Measurements from ENCODE around the gene CBR3.
"Not testable (repeated sequence)": the region's sequence is repeated elsewhere in the genome, so short reads cannot be mapped to it uniquely, and the experiment has no call there.

CBR3 gene

DNA sequence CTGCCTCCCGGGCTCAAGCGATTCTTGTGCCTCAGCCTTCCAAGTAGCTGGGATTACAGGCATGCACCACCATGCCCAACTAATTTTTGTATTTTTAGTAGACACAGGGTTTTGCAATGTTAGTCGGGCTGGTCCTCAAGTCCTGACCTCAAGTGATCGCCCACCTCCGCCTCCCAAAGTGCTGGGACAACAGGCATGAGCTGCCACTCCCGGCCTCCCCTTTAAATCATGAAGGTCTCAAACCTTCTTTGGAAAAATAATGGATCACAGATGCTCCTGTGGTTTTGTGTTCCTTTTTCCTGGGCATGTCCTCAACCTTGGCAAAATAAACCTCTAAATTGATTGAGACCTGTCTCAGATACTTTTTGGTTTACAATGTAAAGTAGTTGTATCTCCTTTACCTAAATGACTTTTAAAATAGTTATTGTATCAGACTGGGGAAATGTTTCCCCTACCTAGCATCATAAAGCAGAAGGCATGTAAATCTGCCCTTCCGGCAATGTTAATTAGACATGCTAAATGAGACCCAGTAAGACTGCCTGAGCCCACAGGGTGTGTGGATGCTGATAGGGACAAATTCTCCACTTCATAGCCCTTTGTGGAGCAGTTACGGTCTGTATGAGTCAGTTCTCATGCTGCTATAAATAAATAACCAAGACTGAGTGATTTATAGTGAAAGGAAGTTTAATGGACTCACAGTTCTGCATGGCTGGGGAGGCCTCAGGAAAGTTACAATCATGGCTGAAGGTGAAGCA is 37.3 kb upstream of the CBR3 start:
- ChIA-PET CTCF (interaction anchor here (1.0 to 2.3 kb wide), 2 partner anchors 11 to 21 kb away, joined by 4 to 7 read pairs; no protein-coding TSS in a partner anchor), POLR2A (interaction anchor here (0.6 kb wide), 1 partner anchor 27 kb away, joined by 3 read pairs; no protein-coding TSS in a partner anchor)
- no peaks in the 10 kb centered on the region for H3K27me3 ChIP-seq (replicated peaks in 2 of 5; ENCODE audit: control insufficient read depth in 4 of 5, insufficient read depth in 5 of 5, low read length in 4 of 5)
- no peaks in the 10 kb centered on the region for H3K36me3 ChIP-seq (ENCODE audit: control insufficient read depth in 4 of 4, insufficient read depth in 4 of 4, low read length in 3 of 4)
- no peak overlapping the region for H3K4me3 ChIP-seq (ENCODE audit: control insufficient read depth in 1 of 7, extremely low read depth in 1 of 7, insufficient read depth in 4 of 7, low read depth in 2 of 7, low read length in 6 of 7)
- 72% methylated on average over 7 of the region's 8 CpGs for WGBS (ENCODE audit: insufficient coverage)
- peak; percentile 75 to 97 (median 96) for DNase-seq
- H3K4me1 ChIP-seq (ENCODE audit: control extremely low read depth in 1 of 4, control insufficient read depth in 4 of 4, insufficient read depth in 4 of 4, low read length in 3 of 4) = peaks cover 0 to 20% (median 11%) of the 10 kb centered on the region in 4 experiments
- H3K27ac ChIP-seq (ENCODE audit: insufficient read depth in 1 of 2, low read depth in 1 of 2, low read length in 2 of 2, poor library complexity in 1 of 2, severe bottlenecking in 2 of 2) = no peak overlapping the region
- peaks cover 0 to 24% (median 12%) of the 10 kb centered on the region in 5 experiments for H3K9me3 ChIP-seq (ENCODE audit: control extremely low read depth in 1 of 5, control insufficient read depth in 4 of 5, insufficient read depth in 2 of 5, low read depth in 1 of 5, low read length in 4 of 5)

DNA sequence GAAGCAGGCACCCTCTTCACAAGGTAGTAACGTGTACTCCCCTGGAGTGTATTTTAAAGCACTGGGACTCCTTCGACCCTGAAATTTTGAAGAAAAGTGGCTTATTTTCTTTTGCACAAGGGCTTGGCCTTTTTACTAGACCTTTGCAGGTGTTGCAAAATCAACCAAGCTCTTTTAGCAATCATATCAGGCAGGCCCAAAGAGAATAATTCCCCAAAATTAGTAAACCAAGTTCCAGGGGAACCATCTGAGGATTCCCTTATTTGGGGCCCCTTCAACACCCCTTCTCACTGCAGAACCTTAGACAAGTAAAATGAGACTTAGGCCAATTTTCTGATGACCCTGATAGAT is 36.7 kb upstream of the CBR3 start:
- WGBS (ENCODE audit: insufficient coverage) = 8% methylated on average over 2 of the region's 2 CpGs
- DNase-seq = no peak
- no peaks in the 10 kb centered on the region for H3K36me3 ChIP-seq (ENCODE audit: control insufficient read depth in 4 of 4, insufficient read depth in 4 of 4, low read length in 3 of 4)
- H3K9me3 ChIP-seq (ENCODE audit: control extremely low read depth in 1 of 5, control insufficient read depth in 4 of 5, insufficient read depth in 2 of 5, low read depth in 1 of 5, low read length in 4 of 5) = peaks cover 1 to 19% (median 7%) of the 10 kb centered on the region in 5 experiments
- ChIA-PET POLR2A (interaction anchor here (0.6 kb wide), 1 partner anchor 28 kb away, joined by 3 read pairs; no protein-coding TSS in a partner anchor), CTCF (no interaction called here)
- peaks cover 0 to 20% (median 11%) of the 10 kb centered on the region in 4 experiments for H3K4me1 ChIP-seq (ENCODE audit: control extremely low read depth in 1 of 4, control insufficient read depth in 4 of 4, insufficient read depth in 4 of 4, low read length in 3 of 4)
- no peaks in the 10 kb centered on the region for H3K27me3 ChIP-seq (replicated peaks in 2 of 5; ENCODE audit: control insufficient read depth in 4 of 5, insufficient read depth in 5 of 5, low read length in 4 of 5)
- no peak overlapping the region for H3K27ac ChIP-seq (ENCODE audit: insufficient read depth in 1 of 2, low read depth in 1 of 2, low read length in 2 of 2, poor library complexity in 1 of 2, severe bottlenecking in 2 of 2)
- peak overlapping the region in 1 of 7 experiments; percentile 36 for H3K4me3 ChIP-seq (ENCODE audit: control insufficient read depth in 1 of 7, extremely low read depth in 1 of 7, insufficient read depth in 4 of 7, low read depth in 2 of 7, low read length in 6 of 7)

DNA sequence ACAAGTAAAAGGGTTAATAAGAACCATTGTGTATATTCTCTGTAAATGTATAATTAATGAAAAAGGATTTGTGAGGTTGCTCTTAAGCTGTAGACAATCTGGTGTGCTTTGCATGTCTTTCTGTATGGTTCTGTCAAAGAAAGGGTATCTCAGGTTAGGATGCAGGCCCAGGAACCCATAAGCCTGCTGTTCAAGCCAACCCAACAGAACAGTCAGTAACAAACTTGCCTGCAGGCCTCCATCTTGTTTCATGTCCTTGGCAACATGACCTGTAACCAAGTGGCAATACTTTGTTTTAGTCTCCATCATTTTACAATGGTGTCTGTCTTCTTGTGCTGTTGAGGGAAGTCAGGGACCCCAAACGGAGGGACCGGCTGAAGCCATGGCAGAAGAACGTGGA is 35.9 kb upstream of the CBR3 start:
- 78% methylated on average over 3 of the region's 3 CpGs for WGBS (ENCODE audit: insufficient coverage)
- CTCF ChIA-PET = interaction anchor here (0.8 kb wide), 1 partner anchor 13 kb away, joined by 3 read pairs; no protein-coding TSS in a partner anchor
- Histone ChIP-seq H3K36me3 (ENCODE audit: control insufficient read depth in 4 of 4, insufficient read depth in 4 of 4, low read length in 3 of 4) (no peaks in the 10 kb centered on the region), H3K4me3 (ENCODE audit: control insufficient read depth in 1 of 7, extremely low read depth in 1 of 7, insufficient read depth in 4 of 7, low read depth in 2 of 7, low read length in 6 of 7) (no peak overlapping the region), H3K4me1 (ENCODE audit: control extremely low read depth in 1 of 4, control insufficient read depth in 4 of 4, insufficient read depth in 4 of 4, low read length in 3 of 4) (peaks cover 0 to 20% (median 11%) of the 10 kb centered on the region in 4 experiments), H3K27ac (ENCODE audit: insufficient read depth in 1 of 2, low read depth in 1 of 2, low read length in 2 of 2, poor library complexity in 1 of 2, severe bottlenecking in 2 of 2) (no peak overlapping the region), H3K27me3 (replicated peaks in 2 of 5; ENCODE audit: control insufficient read depth in 4 of 5, insufficient read depth in 5 of 5, low read length in 4 of 5) (no peaks in the 10 kb centered on the region), H3K9me3 (ENCODE audit: control extremely low read depth in 1 of 5, control insufficient read depth in 4 of 5, insufficient read depth in 2 of 5, low read depth in 1 of 5, low read length in 4 of 5) (peaks cover 0 to 10% (median 1%) of the 10 kb centered on the region in 5 experiments)
- POLR2A ChIA-PET = no interaction called here
- no peak for DNase-seq

DNA sequence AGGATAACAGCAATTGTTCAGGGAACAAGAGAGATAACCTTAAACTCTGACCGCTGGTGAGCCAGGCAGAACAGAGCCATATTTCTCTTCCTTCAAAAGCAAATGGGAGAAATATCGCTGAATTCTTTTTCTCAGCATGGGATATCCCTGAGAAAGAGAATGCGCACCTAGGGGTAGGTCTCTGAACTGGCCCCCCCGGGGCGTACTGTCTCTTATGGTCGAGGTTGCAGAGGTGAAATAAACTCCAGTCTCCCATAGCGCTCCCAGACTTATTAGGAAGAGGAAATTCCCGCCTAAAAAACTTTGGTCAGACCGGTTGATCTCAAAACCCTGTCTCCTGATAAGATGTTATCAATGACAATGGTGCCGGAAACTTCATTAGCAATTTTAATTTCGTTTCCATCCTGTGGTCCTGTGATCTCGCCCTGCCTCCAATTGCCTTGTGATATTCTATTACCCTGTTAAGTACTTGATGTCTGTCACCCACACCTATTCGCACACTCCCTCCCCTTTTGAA is 35.1 kb upstream of the CBR3 start:
- peaks cover 0 to 24% (median 13%) of the 10 kb centered on the region in 4 experiments for H3K4me1 ChIP-seq (ENCODE audit: control extremely low read depth in 1 of 4, control insufficient read depth in 4 of 4, insufficient read depth in 4 of 4, low read length in 3 of 4)
- H3K27ac ChIP-seq (ENCODE audit: insufficient read depth in 1 of 2, low read depth in 1 of 2, low read length in 2 of 2, poor library complexity in 1 of 2, severe bottlenecking in 2 of 2); H3K4me3 ChIP-seq (ENCODE audit: control insufficient read depth in 1 of 7, extremely low read depth in 1 of 7, insufficient read depth in 4 of 7, low read depth in 2 of 7, low read length in 6 of 7); H3K27me3 ChIP-seq (replicated peaks in 2 of 5; ENCODE audit: control insufficient read depth in 4 of 5, insufficient read depth in 5 of 5, low read length in 4 of 5); H3K36me3 ChIP-seq (ENCODE audit: control insufficient read depth in 4 of 4, insufficient read depth in 4 of 4, low read length in 3 of 4); DNase-seq; POLR2A ChIA-PET; H3K9me3 ChIP-seq (ENCODE audit: control extremely low read depth in 1 of 5, control insufficient read depth in 4 of 5, insufficient read depth in 2 of 5, low read depth in 1 of 5, low read length in 4 of 5): not testable (repeated sequence)
- 90% methylated on average over 8 of the region's 13 CpGs for WGBS (ENCODE audit: insufficient coverage)
- CTCF ChIA-PET = interaction anchor here (1.5 to 1.6 kb wide), 2 partner anchors 15 to 49 kb away, joined by 3 to 6 read pairs; no protein-coding TSS in a partner anchor

DNA sequence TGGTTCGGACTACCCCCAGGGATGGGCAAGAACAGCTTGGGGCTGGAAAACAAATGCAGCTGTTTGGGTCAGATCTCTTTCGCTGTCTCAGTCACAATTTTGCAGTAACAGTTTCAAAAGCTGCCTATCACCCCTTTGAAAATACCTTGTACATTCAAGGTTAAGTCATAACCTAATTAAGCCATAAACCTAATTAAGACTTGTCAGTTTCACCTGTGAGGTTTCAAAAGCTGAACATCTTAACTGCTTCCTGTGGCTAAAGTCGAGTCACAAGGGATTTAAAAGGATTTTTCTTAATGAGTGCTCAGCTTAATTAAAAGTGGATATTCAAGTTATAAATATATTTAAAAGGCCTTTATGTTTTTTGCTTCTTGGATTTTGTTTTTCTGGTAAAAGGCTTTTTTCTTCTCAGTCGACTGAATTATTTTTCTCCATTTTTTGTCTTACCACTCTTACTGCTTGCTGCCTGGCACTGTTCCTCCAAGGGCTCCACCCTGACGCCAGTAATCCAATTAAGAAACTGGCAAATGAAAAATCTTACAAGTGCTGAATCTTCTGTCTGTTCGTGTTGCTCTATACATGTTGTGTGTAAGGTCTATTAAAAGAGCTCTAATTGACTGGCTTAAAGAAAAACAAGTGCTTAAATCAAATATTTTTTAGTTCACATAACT is 33.8 kb upstream of the CBR3 start:
- 100% methylated on average over 2 of the region's 6 CpGs for WGBS (ENCODE audit: insufficient coverage)
- H3K9me3 ChIP-seq (ENCODE audit: control extremely low read depth in 1 of 5, control insufficient read depth in 4 of 5, insufficient read depth in 2 of 5, low read depth in 1 of 5, low read length in 4 of 5) = peaks cover 0 to 1% (median 0%) of the 10 kb centered on the region in 5 experiments
- H3K27ac ChIP-seq (ENCODE audit: insufficient read depth in 1 of 2, low read depth in 1 of 2, low read length in 2 of 2, poor library complexity in 1 of 2, severe bottlenecking in 2 of 2) = no peak overlapping the region
- no peaks in the 10 kb centered on the region for H3K36me3 ChIP-seq (ENCODE audit: control insufficient read depth in 4 of 4, insufficient read depth in 4 of 4, low read length in 3 of 4)
- peaks cover 0 to 28% (median 14%) of the 10 kb centered on the region in 4 experiments for H3K4me1 ChIP-seq (ENCODE audit: control extremely low read depth in 1 of 4, control insufficient read depth in 4 of 4, insufficient read depth in 4 of 4, low read length in 3 of 4)
- CTCF ChIA-PET = interaction anchor here (0.8 to 2.0 kb wide), 5 partner anchors 11 to 50 kb away, joined by 3 to 11 read pairs (median 4); partner anchors contain the start of gene SETD4
- no peak for DNase-seq
- peaks cover 0 to 4% (median 2%) of the 10 kb centered on the region in 5 experiments for H3K27me3 ChIP-seq (replicated peaks in 2 of 5; ENCODE audit: control insufficient read depth in 4 of 5, insufficient read depth in 5 of 5, low read length in 4 of 5)
- POLR2A ChIA-PET = interaction anchor here (0.8 kb wide), 1 partner anchor 19 kb away, joined by 4 read pairs; no protein-coding TSS in a partner anchor
- no peak overlapping the region for H3K4me3 ChIP-seq (ENCODE audit: control insufficient read depth in 1 of 7, extremely low read depth in 1 of 7, insufficient read depth in 4 of 7, low read depth in 2 of 7, low read length in 6 of 7)

DNA sequence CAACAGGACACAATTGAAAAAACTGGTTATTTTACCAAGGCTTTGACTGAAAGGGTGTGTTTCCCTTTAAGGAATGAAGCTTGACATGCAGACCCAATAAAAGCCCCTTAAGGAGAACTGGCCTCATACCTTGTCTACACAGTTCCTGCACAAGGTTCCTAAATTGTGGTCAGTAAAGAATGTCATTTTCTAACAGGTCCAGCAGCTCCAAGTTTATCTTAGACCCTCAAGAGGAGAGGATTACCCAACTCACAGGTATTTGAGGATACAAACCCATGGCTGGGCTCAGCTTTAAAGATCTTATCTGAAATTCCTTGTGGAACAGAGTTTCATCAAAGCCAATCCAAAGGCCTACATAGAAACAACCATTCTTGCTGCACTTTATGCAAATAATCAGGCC is 31.4 kb upstream of the CBR3 start:
- Histone ChIP-seq H3K9me3 (ENCODE audit: control extremely low read depth in 1 of 5, control insufficient read depth in 4 of 5, insufficient read depth in 2 of 5, low read depth in 1 of 5, low read length in 4 of 5) (peaks cover 0 to 1% (median 0%) of the 10 kb centered on the region in 5 experiments), H3K36me3 (ENCODE audit: control insufficient read depth in 4 of 4, insufficient read depth in 4 of 4, low read length in 3 of 4) (no peaks in the 10 kb centered on the region), H3K4me3 (ENCODE audit: control insufficient read depth in 1 of 7, extremely low read depth in 1 of 7, insufficient read depth in 4 of 7, low read depth in 2 of 7, low read length in 6 of 7) (no peak overlapping the region), H3K27ac (ENCODE audit: insufficient read depth in 1 of 2, low read depth in 1 of 2, low read length in 2 of 2, poor library complexity in 1 of 2, severe bottlenecking in 2 of 2) (no peak overlapping the region), H3K27me3 (replicated peaks in 2 of 5; ENCODE audit: control insufficient read depth in 4 of 5, insufficient read depth in 5 of 5, low read length in 4 of 5) (peaks cover 0 to 4% (median 2%) of the 10 kb centered on the region in 5 experiments), H3K4me1 (ENCODE audit: control extremely low read depth in 1 of 4, control insufficient read depth in 4 of 4, insufficient read depth in 4 of 4, low read length in 3 of 4) (peaks cover 0 to 11% (median 4%) of the 10 kb centered on the region in 4 experiments)
- POLR2A ChIA-PET = no interaction called here
- DNase-seq = no peak
- CTCF ChIA-PET = interaction anchor here (0.9 to 2.8 kb wide), 11 partner anchors 9 to 68 kb away, joined by 3 to 19 read pairs (median 6); partner anchors contain the start of gene SETD4

Data from common myeloid progenitor, CD34-positive (primary cell).